DLD1 (cell line): ENCODE data around the gene GFOD1.

Experiments used
- in situ Hi-C: cut with HindIII; loops from 2 replicates; pipeline ENCODE4 v1.10.0; 2017; ENCODE audit warnings: low sequenced_read_pairs

The GFOD1 gene

DNA sequence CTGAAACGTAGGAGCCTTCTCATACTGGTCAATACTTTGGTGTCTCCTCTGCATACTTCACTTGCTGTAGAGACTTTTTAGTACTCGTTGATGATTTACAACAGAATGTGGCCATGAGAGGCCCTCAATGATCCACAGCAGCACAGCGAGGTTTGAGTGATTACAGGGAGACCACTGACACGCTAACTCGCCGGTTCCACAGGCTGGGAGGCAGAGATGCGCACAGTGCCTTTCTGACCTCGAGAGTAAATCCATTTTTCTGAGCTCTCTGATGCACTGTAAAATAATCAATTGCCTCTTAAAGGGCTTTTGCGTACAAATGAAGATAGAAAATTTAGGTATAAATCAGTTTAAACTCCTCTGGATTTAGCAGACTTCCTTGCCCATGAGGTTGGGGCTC lies 102.9 kb downstream of the GFOD1 start:
- in situ Hi-C loops: no loop called here

GRCh38 chr6:13383328-13384163 lies 103.9 kb downstream of the GFOD1 start:
- in situ Hi-C loops: no loop called here

GRCh38 chr6:13380761-13381160 lies 106.6 kb downstream of the GFOD1 start:
- in situ Hi-C loops: no loop called here

GRCh38 chr6:13378669-13379590 lies 108.5 kb downstream of the GFOD1 start:
- in situ Hi-C loops: no loop called here

DNA sequence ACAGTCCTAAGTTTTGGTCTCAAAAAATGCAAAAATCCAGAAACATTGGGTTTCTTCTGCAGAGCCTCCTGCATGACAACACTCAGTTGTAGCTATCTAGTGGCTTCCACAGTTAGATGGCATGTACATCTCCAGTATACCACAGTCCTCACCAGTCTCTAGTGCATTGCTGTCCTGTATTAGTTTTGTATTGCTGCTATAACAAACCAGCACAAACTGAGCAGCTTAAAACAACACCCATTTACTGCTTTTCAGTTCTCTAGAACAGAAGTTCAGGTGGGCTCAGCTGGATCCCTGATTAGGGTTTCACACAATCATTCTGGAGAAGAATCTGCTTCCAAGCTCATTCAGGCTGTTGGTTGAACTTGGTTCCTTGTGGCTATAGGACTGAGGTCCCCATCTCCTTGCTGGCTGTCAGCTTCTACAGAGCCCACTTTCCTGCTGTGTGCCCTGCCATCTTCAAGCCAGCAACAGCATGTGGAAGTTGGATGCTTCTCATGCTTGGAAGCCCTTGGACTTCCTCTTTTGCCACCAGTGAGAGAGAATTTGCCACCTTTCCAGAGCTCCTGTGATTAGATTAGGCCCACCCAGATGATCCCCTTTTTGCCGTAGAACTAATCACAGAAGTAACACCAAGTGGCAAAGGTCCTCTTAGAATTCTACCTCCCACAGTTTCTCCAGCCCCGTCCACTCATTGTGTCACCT lies 110.2 kb downstream of the GFOD1 start:
- in situ Hi-C loops: no loop called here

DNA sequence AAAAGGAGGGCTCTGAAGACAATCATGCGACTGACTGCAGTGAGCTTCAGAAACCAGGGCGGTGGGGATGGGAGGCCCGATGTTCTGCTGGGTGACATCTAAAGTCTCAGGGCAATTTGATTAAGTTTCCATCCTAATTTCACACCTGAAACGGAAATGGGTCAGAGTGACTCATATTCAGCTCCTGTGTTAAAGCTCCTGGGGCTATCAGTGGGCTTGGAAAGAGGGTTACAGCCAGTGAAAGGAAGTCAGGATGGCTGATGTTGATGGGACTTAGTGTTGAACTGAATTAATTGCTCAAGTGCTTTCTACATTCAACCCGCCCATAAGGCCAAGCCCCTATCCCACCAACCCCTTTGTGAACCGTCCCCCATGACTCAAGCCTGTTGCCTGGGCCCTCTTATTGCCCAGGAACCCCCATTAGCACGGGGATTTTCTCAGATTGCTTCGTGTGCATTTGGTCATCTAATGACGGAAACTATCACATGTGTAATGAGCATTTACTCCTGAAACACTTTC lies 112.0 kb downstream of the GFOD1 start:
- in situ Hi-C loops: no loop called here

DNA sequence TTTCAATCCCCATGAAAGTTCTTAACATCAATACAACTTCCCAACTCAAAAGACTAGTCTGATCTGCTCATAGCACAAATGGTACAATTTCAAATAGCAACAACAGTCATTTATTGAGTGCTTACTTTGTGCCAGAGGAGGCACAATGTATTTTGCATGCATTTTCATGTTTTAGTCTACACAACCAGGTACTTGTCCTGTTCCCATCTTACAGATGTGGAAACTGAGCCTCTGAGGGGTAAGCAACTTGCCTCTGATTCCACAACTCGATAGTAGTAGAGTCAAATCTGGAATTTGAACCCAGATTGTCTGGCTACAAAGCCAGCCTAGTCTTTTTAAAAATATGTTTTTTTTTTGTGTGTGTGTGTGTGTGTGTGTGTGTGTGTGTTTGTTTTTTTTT lies 113.5 kb downstream of the GFOD1 start:
- in situ Hi-C loops: no loop called here

DNA sequence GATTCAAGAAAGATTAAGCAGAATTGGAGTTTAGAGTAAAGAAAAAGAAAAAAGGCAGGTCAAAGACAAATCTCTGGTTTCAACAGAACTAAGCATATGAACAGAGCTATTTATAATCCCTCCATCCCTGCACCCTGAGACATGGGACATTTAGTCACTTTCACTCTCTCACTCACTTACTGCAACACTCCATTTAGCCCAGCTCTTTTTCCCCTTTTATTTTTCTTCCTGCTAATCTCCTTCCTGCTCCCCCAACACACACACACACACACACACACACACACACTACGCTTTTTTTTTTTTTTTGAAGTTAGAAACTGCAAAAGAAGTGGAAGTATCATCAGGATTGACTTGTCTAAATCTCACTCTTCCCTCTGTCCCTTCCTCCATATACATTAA lies 113.9 kb downstream of the GFOD1 start:
- in situ Hi-C loops: no loop called here

DNA sequence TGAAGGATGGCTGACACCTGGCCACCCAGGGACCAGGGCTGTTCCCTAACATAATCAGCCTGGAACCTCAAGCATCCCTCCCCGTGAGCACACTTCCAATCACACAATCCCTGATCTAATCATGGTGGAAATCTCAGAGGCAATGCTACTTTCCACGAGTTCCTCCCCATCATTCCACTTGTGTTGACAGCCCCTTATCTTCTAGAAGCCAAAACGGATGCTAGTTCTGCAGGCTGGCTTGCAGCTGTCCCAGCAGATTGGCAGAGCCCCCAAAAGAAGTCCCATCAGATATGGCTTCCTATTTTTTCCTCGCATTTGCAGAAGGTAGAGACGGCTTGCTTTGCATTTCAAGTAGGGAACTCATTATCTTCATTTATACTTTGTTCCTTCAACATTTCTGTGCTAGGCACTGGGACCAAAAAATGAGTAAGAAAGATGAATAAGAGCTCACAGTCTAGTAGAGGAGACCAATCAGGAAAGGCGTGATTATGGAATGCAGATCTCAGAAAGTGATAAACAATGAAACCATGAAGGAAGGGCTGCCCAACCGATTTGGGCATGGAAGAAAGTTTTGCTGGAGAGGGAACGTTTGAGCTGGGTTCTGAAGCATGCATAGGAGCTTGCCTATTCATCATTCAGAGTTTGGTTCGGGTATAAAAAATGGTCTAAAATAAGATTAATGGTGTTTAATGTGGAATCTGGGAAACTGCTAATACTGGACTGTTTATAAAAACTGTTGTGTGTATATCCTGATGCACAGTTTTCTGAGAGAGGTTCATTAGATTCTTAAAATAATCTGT lies 114.5 kb downstream of the GFOD1 start:
- in situ Hi-C loops: no loop called here

DNA sequence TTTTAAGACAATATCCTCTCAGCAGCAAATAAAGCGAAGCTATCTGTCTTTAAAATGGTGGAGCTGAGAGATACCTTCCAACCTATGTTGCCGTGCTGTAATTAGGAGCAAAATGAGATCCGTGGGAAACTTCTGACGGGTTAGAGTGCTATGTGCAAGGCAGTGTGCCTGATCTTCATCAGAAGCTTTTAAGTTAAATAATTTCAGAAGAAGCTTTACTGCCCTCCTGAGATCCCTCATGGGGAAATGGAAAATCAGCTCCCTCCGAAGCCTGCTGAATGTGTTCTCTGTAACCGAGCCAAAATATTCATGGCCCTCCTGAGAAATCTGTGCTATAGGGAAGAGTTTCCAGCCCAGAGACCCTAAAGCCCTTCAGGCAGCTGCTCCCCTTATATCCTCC lies 115.3 kb downstream of the GFOD1 start:
- in situ Hi-C loops: no loop called here

DNA sequence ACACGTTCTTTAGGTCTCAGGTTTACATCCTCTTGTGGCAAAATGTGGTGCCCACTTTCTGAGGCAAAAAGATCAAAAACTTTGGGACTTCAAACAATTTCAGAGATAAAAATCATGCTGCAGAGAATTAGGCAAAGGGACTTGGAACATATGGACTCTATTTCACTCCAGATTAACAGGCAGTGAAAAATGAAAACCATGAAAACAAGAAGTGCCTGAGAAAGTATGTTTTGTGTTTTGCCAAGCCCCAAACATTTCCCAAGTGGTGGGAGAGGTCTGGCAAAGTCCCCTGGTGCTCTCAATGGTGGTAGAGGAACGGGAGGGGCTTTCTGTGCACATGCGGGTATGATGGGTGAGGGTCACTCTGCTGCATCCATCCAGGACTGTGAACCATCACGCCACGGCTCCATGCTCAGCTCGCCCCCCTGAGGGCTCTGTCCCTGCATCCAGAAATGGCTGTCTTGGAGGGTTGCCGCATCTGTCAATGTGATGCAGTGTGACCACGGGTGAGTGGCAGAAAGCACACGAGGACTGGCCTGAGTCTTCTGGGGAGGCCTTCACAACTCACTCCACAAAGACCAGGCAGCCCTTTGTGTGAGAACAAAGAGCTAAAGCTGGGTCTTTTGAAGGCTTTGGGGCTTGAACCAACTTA lies 115.9 kb downstream of the GFOD1 start:
- in situ Hi-C loops: no loop called here

DNA sequence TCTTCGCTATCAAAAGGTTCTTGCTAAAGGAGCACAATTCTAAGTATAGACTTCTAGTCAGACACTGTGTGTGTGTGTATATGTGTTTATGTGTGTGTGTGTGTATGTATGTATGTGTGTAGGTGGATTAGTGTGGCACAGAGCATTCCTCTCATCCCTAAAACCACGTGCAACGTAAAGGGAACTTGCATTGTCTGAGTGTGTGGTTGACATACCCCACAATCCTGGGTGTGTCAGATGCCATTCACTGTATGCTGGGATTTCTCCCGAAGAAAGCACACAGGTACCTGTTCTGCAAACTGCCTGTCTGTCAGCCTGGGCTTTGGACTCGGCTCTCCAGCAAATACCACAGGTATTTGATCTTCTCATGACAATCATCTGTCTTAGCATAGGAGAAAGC lies 116.8 kb downstream of the GFOD1 start:
- in situ Hi-C loops: no loop called here

DNA sequence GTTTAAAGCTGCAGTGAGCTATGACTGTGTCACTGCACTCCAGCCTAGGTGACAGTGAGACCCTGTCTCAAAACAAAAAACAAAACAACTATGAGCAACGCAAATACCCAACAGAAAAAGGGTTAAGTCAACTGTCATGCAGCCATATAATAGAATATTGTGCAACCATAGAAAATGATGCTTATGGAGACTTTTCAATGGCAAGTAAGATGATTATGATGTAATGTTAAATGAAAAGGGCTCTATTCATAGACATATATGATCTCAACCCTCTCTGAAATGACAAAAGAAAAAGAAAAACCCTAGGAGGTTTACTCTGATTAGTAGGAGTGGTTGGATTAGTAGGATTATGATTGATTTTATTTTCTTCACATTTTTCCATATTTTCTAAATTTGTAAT lies 117.8 kb downstream of the GFOD1 start:
- in situ Hi-C loops: no loop called here

GRCh38 chr6:13368731-13369115 lies 118.7 kb downstream of the GFOD1 start:
- in situ Hi-C loops: no loop called here

GRCh38 chr6:13368079-13368730 lies 119.2 kb downstream of the GFOD1 start:
- in situ Hi-C loops: no loop called here

DNA sequence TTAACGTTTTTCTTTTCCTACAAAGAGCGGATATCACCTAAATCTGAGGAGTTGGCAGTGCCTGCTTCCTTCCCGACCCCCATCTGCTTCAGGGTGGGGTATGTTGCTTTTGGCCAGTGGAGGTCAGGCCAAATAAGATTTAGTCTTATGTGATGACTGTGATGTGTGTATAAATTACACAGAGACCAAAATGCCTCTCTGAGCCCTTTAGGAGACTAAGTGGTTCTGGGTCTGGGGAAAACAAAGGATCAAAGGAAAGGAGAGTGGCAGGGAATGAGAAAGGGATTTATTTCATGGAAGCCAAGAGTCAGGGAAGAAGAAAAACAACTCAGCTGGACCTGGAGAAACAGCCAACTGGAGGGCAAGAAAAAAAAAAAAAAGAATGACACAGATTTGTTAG lies 120.0 kb downstream of the GFOD1 start:
- in situ Hi-C loops: no loop called here

DNA sequence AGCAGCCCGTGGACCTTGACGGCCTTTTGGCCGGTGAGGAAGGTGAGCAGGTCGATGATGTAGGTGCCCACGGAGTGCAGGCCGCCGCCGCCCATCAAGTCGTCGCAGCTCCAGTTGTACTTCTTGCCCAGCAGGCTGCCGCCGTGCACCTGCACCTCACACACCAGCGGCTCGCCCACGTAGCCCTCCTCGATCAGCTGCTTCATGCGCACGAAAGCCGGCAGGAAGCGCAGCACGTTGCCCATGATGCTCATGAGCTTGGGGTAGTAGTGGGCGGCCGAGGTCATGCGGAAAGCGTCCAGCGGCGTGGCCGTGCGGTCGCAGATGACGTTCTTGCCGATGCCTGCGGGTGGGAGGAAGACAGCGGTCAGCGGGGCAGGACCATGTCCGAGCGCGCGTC lies 122.1 kb downstream of the GFOD1 start:
- in situ Hi-C loops: no loop called here

DNA sequence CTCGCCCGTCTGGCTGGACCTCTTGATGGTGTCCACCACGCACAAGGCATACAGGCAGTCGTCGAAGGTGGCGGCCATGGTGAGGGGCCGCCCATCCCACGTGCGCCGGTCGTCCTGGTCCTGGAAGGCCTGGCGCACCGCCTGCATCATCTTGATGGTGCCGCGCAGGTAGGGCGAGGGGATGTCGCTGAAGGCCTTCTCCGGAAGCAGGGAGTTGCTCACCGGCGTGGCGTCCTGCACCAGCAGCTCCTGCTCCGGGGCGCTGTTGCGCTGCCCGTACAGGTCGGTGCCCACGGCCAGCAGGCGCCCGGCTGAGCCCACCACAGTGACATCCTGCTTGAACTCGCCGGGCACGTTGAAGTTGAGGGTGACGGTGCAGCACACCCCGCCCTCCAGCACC lies 122.6 kb downstream of the GFOD1 start:
- in situ Hi-C loops: no loop called here

DNA sequence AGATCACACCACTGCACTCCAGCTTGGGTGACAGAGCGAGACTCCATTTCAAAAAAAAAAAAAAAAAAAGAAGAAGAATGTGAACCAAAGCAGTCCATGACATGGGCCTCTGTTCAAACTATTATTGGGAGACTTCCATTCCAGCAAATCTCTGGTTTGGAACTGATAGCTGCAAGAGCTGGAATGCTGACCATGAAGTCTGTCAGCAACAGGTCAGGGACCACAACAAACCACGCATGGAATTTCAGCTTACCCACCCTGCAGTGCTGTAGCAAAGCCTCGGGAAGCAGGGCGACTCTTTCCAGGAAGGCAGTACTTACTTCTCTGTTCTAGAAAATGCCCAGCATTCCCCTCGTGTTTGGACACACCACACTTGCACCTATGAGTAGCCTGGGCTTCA lies 125.0 kb downstream of the GFOD1 start:
- in situ Hi-C loops: no loop called here
